NCI-H82 (cell line): ENCODE results near the gene IL1RAPL2.
"Not testable (repeated sequence)": the region's sequence is repeated elsewhere in the genome, so short reads cannot be mapped to it uniquely, and the experiment has no call there.

Source experiments
- DNase-seq: peaks from one replicate; lab custom pipeline; 2025; lab: John Stamatoyannopoulos, UW

IL1RAPL2 gene

DNA sequence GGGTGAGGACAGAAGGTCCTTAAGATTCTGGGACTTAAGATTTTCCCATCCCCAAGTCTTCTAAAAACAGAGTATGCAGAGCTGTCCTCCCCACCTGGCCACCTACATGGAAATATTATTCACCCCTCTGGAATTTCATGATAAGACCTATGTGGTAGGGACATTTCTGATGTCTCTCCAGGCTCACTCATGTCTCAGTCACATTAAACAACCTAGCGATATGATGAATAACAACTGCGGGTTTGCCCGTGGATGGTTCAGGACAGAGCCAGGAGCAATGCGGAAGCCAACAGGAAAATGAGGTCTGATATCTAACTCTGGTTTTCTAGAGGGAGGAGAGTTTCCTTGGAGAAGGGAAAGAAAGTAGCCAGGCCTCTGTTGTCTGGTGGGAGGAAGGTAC, 607.1 kb downstream of the IL1RAPL2 start:
- DNase-seq = no peak

DNA sequence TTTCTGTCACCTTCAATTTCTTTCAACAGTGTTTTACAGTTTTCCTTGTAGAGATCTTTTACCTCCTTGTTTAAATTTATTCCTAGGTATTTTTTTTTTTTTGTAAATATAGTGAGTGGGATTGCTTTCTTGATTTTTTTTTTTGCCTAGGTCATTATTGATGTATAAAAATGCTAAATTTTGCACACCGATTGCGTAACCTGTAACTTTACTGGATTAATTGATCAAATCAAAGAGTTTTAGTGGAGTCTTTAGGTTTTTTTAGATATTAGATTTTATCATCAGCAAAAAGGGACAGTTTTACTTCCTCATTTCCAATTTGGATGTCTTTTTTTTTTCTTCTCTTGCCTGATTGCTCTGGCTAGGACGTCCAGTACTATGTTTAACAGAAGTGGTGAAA, 613.6 kb downstream of the IL1RAPL2 start:
- DNase-seq = no peak

DNA sequence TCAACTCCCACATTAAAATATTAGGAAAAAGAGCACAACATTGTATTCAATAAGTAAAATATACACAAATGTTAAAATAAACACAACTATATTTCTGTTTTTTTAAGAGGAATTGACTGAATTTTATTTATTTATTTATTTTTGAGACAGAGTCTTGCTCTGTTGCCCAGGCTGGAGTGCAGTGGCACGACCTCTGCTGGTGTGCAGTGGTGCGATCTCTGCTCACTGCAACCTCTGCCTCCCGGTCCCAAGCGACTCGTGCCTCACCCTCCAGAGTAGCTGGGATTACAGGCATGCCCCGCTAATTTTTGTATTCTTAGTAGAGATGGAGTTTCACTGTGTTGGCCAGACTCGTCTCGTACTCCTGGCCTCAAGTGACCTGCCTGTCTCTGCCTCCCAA, 623.1 kb downstream of the IL1RAPL2 start:
- DNase-seq = no peak

DNA sequence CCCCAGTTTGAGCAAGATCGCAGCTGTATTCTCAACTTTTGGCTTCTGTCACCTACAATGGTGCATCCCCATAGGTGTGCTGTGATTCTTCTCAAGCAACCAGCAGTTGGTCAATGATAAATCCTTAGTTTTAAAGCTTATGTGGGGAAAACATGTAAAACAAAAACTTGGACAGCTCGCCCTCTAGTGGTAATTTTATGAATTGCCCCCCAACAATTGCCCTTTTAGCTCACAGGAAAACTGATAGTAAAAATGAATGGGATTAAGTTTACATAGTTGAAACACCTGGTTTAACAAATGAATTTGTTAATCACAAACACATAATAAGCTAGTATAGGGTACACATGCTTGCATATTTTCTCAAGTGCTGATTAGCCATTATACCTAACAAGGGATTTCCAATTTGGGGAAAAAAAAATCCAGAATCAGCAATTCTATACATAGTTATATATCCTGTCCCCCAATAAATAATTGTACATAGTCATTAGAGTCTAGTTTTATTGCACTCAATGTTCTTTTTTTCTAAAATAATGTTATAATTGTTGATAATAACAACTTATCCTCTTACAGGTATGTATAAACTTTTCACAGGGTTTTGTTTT, 624.4 kb downstream of the IL1RAPL2 start:
- peak; percentile 74 for DNase-seq

DNA sequence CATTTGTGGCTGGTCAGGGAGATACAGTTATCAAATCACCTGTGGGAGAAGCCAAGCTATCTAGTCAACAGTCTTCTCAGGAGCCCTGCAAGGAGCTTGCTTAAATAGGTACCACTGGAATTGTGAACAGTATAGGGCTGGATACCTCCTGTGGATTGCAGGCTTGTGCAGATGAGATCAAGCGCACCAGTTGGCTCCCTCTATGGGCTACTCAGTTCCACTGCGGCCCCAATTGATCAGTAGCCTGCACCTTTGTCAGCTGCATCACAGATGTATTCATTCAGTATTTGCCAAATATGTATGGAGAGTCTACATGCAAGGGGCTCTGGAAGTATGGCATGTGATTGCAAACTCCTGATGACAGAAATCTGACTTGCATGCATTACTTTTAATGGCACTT, 625.9 kb downstream of the IL1RAPL2 start:
- DNase-seq = peak; percentile 74

DNA sequence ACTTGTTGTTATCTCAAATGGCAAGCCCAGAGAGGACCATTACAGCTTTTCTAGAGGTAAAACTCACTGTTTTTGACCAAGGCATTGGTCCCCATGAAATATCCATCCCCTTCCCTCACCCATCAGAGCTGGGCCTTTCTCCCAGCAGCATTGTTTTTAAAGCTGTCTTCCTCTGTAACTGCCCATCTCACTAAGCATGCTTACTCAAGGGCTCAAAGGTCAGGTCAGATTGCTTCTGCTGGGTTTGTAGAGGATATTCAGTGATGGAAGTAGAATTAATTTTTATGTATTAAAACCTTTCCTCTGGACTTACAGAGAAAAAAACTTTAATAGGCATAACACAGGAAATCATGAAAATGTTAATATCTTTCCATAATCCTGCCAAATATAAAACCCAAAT, 643.4 kb downstream of the IL1RAPL2 start:
- DNase-seq = no peak

DNA sequence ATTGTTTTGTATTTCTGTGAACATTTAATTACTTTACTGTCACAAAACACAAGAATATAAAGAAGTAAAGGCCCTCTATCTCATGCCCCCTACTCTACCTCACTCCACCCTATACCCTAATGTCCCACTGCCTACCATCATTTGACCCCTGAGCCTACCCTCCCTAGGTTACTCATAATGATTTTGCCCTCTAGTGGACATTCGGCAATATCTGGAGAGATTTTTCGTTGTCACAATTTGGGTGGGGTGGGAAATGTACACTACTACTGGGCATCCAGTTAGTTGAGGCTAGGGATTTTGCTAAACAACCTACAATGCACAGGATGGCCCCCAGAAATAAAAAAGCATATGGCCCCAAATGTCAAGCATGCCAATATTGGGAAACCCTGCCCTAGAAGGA, 644.3 kb downstream of the IL1RAPL2 start:
- peak; percentile 38 for DNase-seq

DNA sequence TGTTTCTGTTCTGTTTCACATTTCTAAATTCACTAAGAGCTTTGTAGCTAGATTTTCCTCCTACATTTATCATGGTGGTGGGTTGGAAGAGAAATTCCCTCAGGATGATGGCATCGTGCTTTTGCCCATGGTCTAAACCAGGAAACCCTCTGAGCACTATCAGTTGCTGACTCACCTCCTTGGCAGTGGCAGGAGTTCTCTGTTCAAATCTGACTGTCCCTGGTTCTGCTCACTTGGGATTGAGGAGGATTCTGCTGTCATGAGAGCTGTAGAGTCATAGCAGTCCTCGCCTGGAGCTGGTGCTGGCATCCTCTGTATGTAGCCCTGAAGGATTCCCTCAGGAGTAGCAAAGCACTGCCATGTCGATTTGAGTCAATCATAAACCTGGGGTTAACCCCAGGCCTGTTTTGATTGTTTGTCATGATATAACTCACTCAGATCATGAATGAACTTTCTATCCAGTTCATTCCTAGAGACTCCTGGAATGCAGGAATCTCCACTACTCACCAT, 645.1 kb downstream of the IL1RAPL2 start:
- no peak for DNase-seq

DNA sequence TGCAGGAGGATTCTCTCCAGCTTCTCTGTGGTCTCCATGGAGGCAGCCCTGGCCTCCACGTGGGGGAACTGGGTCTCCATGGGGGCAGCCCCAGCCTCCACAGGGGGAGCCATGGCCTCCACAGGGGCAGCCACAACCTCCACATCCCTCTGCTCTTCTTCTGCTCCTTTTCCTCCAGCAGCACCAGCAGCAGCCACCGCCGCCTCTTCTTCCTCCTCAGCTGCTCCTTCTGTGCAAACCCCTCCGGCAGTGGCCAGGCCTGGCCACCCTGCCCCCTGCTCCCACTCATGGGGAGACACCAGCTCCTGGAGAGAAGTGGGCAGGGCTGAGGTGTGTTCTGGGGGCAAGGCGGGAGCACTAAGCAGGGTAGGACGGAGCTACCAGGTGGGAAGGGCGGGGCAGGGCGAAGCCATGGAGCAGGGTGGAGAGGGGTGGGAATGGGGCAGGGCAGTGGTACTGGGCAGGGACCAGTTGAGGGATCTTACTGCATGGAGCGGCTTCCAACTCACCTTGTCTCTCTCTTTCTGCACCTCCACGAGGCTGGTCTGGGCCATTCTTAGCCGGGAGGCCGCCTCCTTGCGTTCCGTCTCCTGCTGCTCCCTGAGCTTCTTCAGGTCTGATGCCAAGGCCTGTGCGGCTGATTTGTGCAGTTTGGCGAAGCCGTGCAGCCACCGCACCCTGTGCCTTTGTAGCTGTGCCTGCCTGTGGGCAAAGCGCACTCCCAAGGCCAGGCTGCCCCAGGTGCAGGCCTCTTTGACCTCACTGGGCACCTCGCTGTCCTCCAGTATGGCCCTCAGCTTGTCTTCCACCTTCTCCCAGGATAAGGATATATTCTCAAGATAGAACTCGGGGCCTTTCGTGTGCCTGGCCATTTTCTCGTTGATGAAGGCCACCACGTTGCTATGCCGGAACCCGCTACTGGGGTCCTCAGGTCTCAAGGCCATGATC, 653.7 kb downstream of the IL1RAPL2 start:
- DNase-seq = no peak

DNA sequence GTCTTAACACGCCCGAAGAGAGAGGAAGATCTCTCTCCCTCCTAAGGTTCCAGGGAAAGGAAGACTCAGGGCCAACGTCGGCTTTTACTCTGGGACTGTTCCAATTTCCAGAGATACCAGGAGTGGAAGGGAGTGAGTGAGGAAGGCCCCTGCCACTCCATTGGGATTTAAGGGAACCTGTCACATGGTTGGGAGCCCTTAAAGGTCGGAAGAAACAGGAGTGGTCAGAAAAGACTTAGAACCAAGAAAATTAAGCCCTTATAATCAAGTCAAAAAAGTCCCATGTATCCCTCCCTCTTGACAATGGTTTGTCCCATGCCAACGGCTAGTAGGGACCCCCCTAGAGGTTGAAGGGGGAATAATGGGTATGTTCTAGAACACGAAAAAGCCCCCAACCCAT, 654.6 kb downstream of the IL1RAPL2 start, which contains the start of gene TEX13A:
Gene TEX13A (minus strand): TSS at position 59 of the 400 bp plus-strand sequence. CDS start 297 bp downstream, outside the sequence.
- DNase-seq = no peak

DNA sequence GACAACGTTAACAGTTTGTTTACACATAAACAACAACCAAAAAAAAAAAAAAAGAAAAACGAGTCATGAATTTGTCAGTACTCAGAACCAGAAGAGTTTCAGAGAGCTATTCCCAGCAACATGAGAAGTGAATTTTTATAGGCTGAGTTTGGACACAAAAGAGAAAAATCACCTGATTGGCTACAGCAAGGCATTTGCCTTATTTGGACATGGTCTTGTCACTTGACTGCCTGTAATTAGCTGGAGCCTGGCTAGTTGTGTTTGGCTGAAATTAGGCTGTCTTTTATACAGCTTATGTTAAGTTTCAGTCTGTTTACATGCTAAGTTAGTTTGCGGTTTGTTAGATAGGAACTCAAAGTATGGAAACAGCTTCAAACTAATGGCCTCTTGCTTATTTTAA, 655.4 kb downstream of the IL1RAPL2 start:
- peak; percentile 1 for DNase-seq

DNA sequence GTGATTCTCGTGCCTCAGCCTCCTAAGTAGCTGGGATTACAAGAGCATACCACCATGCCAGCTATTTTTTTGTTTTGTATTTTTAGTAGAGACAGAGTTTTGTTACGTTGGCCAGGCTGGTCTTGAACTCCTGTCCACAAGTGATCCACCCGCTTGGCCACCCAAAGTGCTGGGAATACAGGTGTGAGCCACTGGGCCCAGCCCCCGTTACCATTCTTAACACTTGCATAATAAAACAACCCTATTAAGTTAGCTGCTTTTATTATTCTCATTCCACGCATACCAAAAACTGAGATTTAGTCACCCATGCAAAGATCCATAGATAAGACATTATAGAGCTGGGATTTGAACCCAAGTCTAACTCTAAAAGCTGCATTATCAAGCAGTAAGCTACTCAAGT, 660.5 kb downstream of the IL1RAPL2 start:
- DNase-seq = no peak

DNA sequence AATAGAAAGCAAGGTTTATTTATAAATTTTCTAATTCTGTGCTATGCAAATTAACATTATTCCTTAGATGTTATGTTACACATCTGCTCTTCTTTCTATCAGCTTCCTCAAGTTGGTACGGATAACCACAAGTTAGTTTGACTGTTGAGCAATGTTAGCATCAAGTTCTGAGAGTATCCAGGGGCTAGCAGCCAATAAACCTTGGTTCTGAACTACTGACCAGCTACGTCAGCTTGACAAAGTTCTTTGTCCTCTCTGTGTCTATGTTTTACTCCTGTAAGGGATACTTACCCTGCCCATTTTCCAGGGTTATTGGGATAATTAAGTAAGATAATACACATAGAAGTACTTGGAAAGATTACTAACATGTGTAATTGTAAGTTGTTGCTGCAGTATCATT, 662.6 kb downstream of the IL1RAPL2 start:
- no peak for DNase-seq

DNA sequence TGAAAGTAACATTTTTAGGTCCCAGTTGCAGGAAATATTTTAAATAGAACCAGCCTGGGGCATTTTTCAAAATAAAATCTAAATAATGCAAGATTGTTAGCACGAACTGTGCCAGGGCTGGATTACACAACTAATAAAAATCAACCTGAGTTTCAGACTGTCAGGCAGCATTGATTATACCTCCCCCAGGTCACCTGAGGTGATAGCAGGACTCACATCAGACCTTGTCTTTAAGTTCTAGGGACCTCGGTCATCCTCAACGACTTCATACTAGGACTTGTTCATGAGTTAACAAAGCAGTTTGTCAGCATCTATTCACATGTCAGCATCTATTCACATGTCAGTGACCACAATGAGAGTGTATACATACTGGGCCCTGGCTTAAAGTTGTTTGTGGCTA, 663.1 kb downstream of the IL1RAPL2 start:
- no peak for DNase-seq

DNA sequence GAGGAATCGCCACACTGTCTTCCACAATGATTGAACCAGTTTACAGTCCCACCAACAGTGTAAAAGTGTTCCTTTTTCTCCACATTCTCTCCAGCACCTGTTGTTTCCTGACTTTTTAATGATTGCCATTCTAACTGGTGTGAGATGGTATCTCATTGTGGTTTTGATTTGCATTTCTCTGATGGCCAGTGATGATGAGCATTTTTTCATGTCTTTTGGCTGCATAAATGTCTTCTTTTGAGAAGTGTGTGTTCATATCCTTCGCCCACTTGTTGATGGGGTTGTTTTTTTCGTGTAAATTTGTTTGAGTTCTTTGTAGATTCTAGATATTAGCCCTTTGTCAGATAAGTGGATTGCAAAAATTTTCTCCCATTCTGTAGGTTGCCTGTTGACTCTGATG, 671.4 kb downstream of the IL1RAPL2 start:
- DNase-seq = not testable (repeated sequence)

DNA sequence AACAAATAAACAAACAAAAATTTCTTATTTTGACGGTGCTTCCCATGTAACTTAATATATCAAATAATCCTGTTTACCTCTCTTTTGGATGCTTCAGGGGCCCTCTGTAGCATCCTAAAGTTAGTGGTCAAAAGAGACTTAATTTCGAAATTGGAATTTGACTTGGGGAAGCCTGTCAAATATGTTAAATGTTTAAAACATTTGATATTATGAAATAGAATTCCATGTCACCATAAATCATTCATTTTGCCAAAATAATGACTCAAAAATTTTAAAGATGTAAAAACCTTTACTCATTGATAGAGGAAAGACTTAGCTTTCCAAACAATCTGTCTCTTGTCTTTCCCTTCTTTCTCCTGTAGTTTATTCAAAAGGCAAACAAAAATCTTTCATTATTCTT, 675.1 kb downstream of the IL1RAPL2 start:
- DNase-seq = no peak

DNA sequence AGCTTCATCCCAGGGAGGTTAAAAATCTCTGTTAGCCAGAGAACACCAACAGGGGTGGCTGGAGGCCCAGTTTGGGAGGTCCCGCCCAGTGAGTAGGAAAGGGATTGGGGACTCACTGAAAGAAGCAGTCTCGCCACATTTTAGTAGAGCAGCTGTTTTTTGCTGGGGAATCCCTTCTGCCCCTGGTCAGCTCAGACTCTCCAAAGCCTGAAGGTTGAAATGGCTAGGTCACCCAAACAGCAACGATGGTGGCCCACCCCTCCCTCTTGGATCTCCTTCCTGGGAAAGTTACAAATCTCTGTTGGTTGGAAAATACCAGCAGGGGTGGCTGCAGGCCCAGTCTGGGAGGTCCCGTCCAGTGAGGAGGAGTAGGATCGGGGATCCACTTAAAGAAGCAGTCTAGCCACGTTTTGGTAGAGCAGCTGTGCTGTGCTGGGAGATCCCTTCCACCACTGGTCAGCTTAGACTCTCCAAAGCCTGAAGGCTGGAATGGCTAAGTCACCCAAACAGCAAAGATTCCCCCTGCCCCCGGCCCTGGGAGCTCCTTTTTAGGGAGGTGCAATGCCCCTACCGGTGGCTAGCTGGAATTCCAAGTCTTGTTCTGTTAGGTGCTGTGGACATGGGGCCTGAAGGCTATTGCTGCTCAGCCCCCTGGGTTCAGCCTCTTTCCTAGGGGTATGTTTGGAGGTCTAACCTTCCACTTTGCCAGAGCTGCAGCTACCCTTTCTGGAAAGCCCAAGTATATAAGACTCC, 694.5 kb downstream of the IL1RAPL2 start:
- peak; percentile 13 for DNase-seq

DNA sequence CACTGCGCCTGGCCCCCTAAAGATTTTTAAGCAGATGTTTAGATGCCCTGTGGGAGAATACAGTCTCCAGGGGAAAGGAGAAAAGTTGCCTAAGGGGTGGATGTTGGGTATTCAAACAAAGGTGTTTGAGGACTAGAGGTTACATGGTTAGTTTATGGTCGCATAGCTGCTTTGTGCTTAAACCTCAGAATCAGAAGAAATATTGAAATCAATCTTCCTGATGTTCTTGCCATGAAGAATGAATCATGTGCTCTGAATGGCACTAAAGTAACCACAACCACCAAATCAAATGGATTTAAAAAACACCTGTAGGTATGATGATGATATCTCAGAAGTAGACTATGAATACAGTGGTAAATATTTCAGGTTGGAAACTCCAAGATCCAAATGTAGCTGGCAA, 697.2 kb downstream of the IL1RAPL2 start:
- DNase-seq = no peak

DNA sequence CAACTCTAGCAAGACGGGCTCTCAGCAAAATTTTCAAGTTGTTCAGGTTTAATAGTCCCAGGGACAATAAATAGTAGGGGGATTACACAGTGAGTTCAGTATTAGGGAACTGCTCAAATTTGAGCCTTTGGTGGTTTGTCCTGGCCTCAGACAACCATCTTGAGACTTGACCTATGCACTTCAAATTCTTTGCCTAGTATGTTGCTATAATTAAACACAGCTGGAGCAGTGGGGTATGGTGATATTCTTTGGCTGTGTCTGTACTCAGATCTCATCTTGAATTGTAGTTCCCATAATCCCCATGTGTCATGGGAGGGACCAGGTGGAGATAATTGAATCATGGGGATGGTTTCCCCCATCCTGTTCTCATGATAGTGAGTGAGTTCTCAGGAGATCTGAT, 697.8 kb downstream of the IL1RAPL2 start:
- DNase-seq = no peak

DNA sequence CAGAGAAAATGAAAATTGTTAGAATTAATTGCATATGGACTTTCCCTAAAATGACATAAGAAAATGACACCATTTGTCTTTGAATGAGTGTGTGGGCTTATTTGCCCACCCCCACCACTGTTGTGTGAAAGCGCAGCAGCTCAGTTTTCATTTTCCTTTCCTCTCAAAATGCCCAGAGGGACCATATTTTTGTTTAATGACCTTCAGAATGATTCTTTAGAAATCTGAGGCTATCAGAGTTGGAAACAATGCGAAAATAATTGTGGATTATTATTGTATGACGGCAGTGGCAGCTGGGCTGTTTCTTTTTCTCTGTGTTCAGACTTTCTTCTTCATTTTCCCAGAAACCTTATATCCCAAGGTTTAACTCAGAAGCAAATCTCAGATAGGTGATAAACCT, 699.1 kb downstream of the IL1RAPL2 start:
- DNase-seq = no peak

DNA sequence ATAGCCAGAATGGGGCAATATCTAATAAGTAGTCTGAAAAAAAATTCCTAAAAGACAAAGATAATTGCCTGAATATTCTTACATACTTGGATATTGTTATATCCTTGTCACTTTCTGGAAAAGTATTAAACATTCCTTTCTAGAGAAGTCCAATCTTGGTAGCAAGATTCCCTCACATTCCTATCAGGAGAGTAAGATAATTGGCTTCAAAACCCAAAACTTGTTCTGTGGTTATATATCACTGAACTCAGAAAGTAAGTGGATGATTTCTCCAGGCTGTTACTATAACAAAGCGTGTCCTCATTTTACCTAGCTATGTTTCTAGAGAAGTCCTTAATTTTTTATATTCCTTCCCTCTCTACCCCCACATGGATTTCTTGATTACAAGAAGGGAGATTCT, 700.5 kb downstream of the IL1RAPL2 start:
- DNase-seq = no peak

DNA sequence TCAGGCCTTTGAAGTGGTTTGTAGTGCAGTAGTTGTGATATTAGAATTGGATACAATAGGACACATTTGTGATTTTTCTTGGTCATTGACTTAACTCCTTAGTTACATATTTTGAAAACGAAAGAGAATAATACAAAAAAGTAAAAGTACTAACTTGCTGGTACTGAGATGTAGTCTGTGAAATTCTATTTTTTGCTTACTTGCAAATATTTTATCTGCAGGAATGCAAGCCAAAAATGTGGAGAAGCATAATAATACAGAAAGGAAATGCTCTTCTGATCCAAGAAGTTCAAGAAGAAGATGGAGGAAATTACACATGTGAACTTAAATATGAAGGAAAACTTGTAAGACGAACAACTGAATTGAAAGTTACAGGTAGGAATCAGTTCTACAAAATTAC, 701.2 kb downstream of the IL1RAPL2 start:
- no peak for DNase-seq

DNA sequence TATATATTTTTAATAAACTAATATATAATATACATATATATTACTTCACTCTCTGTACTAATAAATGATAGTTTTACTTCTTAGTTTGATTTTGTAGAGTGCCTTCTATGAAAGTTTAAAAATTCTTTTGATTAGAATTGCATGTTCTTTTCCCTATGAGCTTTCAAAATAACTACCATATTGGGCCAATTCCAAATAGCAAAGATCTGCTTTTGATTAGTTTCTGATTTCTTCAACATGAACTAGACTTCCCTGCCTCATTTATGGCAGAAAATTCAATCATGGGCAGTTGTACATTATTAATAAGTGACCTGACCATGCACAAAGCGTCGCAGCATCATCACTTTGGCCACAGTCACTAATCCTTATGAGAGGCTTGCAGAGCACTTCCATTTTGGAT, 703.4 kb downstream of the IL1RAPL2 start:
- no peak for DNase-seq
